Measurements from ENCODE around the gene TMEM120B.

Gene TMEM120B

DNA sequence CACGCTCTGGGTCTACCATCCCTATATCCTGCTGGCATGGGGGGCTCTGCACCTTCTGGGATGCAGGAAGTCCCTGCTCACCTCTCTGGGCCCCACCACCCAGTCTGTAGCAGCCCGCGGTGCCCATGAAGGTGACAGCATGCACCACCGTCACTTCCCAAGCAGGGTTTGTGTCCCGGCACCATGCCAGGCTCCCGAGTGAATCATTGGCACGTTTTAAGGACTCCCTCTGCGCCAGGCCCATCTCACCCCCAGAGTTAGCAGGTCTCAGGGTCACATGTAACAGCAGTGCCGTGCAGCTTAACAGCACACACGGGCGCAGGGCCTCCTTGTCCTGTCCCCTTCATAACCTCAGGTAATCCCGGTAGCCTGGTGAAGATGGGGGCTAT, 111.2 kb downstream of the TMEM120B start:
- Histone ChIP-seq H3K27ac (ENCODE audit: low read length) (no peak overlapping the region), H3K4me2 (ENCODE audit: low read depth, low read length) (no peak overlapping the region), H3K36me3 (replicated peaks; ENCODE audit: insufficient read depth, low read length) (no peaks in the 10 kb centered on the region), H3K27me3 (replicated peaks; ENCODE audit: insufficient read depth, low read length) (no peaks in the 10 kb centered on the region), H2AFZ (ENCODE audit: low read length) (no peak overlapping the region), H3K4me1 (ENCODE audit: low read length) (no peaks in the 10 kb centered on the region), H3K9me3 (replicated peaks; ENCODE audit: insufficient read depth, low read length) (no peaks in the 10 kb centered on the region), H3K4me3 (ENCODE audit: low read length) (no peak overlapping the region), H3K9ac (ENCODE audit: low read length) (no peak overlapping the region), H3K79me2 (ENCODE audit: low read length) (no peaks in the 10 kb centered on the region), H4K20me1 (ENCODE audit: insufficient read depth, low read length) (no peaks in the 10 kb centered on the region), H3F3A (ENCODE audit: insufficient read depth, low read length) (no peaks in the 10 kb centered on the region), H3K9me2 (replicated peaks; ENCODE audit: insufficient read depth, low read length) (no peaks in the 10 kb centered on the region)
- TF ChIP-seq, protein P1, sequence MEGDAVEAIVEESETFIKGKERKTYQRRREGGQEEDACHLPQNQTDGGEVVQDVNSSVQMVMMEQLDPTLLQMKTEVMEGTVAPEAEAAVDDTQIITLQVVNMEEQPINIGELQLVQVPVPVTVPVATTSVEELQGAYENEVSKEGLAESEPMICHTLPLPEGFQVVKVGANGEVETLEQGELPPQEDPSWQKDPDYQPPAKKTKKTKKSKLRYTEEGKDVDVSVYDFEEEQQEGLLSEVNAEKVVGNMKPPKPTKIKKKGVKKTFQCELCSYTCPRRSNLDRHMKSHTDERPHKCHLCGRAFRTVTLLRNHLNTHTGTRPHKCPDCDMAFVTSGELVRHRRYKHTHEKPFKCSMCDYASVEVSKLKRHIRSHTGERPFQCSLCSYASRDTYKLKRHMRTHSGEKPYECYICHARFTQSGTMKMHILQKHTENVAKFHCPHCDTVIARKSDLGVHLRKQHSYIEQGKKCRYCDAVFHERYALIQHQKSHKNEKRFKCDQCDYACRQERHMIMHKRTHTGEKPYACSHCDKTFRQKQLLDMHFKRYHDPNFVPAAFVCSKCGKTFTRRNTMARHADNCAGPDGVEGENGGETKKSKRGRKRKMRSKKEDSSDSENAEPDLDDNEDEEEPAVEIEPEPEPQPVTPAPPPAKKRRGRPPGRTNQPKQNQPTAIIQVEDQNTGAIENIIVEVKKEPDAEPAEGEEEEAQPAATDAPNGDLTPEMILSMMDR (IDR thresholded peaks at IDR 0.05; ENCODE audit: low read length), result no peak
- no peak for TF ChIP-seq EZH2 (optimal IDR thresholded peaks at IDR 0.05; ENCODE audit: low read depth, low read length)
- no peak for TF ChIP-seq EZH2phosphoT487 (IDR thresholded peaks at IDR 0.05; ENCODE audit: low read length)
- no peak for DNase-seq

DNA sequence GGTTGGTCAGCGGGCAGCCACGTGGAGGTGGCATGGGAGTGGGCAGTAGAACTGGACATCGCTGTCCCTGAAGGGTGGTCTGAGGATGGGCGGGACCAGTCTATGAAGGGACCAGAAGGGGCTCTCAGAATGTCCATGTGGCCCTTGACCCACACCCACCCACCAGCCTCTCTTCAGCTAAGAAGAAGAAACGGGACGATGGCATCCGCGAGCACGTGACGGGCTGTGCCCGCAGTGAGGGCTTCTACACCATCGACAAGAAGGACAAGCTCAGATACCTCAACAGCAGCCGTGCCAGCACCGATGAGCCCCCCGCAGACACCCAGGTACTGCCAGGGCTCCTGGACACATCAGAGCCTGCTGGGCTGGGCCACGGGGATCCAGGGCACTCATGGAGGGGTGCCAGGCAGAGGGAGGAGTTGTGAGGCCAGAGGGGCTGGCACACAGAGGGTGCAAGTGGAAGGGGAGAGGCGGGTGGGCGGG, 112.5 kb downstream of the TMEM120B start:
- H3K9ac ChIP-seq (ENCODE audit: low read length), result no peak overlapping the region
- H3K9me3 ChIP-seq (replicated peaks; ENCODE audit: insufficient read depth, low read length), result no peaks in the 10 kb centered on the region
- no peaks in the 10 kb centered on the region for H3K27me3 ChIP-seq (replicated peaks; ENCODE audit: insufficient read depth, low read length)
- H3K27ac ChIP-seq (ENCODE audit: low read length), result no peak overlapping the region
- H3F3A ChIP-seq (ENCODE audit: insufficient read depth, low read length), result no peaks in the 10 kb centered on the region
- H4K20me1 ChIP-seq (ENCODE audit: insufficient read depth, low read length), result no peaks in the 10 kb centered on the region
- no peaks in the 10 kb centered on the region for H3K36me3 ChIP-seq (replicated peaks; ENCODE audit: insufficient read depth, low read length)
- no peak for DNase-seq
- no peaks in the 10 kb centered on the region for H3K9me2 ChIP-seq (replicated peaks; ENCODE audit: insufficient read depth, low read length)
- H3K79me2 ChIP-seq (ENCODE audit: low read length), result no peaks in the 10 kb centered on the region
- no peaks in the 10 kb centered on the region for H3K4me1 ChIP-seq (ENCODE audit: low read length)
- H3K4me2 ChIP-seq (ENCODE audit: low read depth, low read length), result no peak overlapping the region
- H2AFZ ChIP-seq (ENCODE audit: low read length), result no peak overlapping the region
- TF ChIP-seq EZH2 (optimal IDR thresholded peaks at IDR 0.05; ENCODE audit: low read depth, low read length) (no peak), EZH2phosphoT487 (IDR thresholded peaks at IDR 0.05; ENCODE audit: low read length) (no peak)
- TF ChIP-seq, protein P1 (IDR thresholded peaks at IDR 0.05; ENCODE audit: low read length), result no peak
- H3K4me3 ChIP-seq (ENCODE audit: low read length), result no peak overlapping the region

DNA sequence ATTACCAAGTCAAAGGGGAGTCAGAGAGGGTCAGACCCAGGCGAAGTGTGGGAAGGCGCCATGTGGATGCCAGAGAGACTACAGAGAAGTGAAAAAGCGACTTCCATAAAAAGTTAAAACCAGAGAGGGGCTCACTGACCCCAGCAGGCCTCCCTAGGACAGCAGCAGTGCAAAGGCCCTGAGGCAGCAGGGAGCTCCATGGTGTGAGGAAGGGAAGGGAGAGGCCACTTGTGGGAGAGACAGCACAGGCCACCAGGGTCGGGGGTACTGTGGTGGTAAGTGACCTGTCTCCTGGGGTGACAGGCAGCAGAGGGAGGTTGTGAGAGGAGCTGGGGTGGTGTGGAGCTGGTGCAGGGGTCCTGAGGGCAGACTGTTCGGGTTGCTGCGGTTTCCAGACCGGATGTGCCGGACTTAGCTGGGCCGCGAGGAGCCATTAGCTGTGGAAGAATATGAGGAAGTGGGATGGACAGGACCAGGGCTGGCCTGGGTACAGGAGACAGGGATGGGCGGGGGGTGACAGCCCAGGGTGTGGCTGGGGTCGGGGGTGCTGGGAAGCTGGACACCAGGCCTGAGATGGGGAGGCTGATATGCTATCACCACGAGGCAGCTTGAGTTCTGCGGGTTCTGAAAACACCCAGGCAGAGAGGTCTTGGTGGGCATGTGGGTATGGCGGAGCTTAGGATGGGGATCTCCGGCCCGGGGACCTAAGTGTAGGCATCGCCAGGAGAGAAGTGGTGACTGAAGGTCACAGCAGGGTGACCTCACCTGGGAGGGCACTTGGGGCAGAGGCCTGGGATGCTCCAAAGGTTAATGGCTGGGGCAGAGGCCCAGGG, 114.0 kb downstream of the TMEM120B start:
- no peaks in the 10 kb centered on the region for H3F3A ChIP-seq (ENCODE audit: insufficient read depth, low read length)
- H3K4me3 ChIP-seq (ENCODE audit: low read length), result no peak overlapping the region
- no peak overlapping the region for H2AFZ ChIP-seq (ENCODE audit: low read length)
- no peaks in the 10 kb centered on the region for H4K20me1 ChIP-seq (ENCODE audit: insufficient read depth, low read length)
- H3K9me2 ChIP-seq (replicated peaks; ENCODE audit: insufficient read depth, low read length), result no peaks in the 10 kb centered on the region
- H3K27ac ChIP-seq (ENCODE audit: low read length), result no peak overlapping the region
- DNase-seq, result no peak
- H3K9ac ChIP-seq (ENCODE audit: low read length), result no peak overlapping the region
- H3K9me3 ChIP-seq (replicated peaks; ENCODE audit: insufficient read depth, low read length), result no peaks in the 10 kb centered on the region
- no peaks in the 10 kb centered on the region for H3K79me2 ChIP-seq (ENCODE audit: low read length)
- H3K4me1 ChIP-seq (ENCODE audit: low read length), result no peaks in the 10 kb centered on the region
- no peaks in the 10 kb centered on the region for H3K36me3 ChIP-seq (replicated peaks; ENCODE audit: insufficient read depth, low read length)
- H3K27me3 ChIP-seq (replicated peaks; ENCODE audit: insufficient read depth, low read length), result no peaks in the 10 kb centered on the region
- no peak for TF ChIP-seq EZH2phosphoT487 (IDR thresholded peaks at IDR 0.05; ENCODE audit: low read length)
- TF ChIP-seq, protein P1 (IDR thresholded peaks at IDR 0.05; ENCODE audit: low read length), result no peak
- TF ChIP-seq EZH2 (optimal IDR thresholded peaks at IDR 0.05; ENCODE audit: low read depth, low read length), result no peak
- H3K4me2 ChIP-seq (ENCODE audit: low read depth, low read length), result no peak overlapping the region
